NCI-H2081 treated with DMSO at 0.1 percent for 48 hours (cell line): ENCODE data around the gene SEC31A.
A peak's percentile ranks its signal among the peaks of the same experiment; 100 is the strongest.

Experiments
- DNase-seq: peaks from one replicate; lab custom pipeline; 2025; lab: John Stamatoyannopoulos, UW

The SEC31A gene

DNA sequence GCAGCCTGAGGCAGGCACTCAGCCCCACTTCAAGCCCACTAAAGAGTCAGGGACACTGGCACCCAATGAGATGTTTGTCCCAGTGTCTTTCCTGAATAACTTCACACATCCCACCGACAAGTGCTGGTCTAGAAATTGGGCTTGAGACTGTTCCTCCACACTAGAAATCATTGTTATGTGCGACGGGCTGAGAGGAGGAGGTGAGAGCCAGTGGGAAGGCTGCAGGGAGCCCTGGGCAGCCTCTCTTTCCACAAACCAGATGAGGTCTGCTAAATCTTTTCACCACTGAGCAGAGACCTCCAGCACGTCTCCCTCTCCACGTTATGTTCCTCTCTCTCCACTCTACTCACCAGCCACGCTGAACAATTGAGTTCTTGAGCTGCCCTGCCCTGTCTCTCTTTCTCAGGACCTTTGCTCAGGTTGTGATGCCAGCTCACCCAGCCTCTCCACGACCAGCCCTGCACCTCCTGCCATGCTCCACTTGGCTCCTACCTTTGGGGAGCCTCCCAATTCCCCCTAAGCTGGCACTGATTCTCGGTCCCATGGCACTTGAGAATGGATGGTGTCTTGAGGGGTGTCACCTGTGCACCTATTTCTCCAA lies 100.8 kb downstream of the SEC31A start:
- DNase-seq: no peak

DNA sequence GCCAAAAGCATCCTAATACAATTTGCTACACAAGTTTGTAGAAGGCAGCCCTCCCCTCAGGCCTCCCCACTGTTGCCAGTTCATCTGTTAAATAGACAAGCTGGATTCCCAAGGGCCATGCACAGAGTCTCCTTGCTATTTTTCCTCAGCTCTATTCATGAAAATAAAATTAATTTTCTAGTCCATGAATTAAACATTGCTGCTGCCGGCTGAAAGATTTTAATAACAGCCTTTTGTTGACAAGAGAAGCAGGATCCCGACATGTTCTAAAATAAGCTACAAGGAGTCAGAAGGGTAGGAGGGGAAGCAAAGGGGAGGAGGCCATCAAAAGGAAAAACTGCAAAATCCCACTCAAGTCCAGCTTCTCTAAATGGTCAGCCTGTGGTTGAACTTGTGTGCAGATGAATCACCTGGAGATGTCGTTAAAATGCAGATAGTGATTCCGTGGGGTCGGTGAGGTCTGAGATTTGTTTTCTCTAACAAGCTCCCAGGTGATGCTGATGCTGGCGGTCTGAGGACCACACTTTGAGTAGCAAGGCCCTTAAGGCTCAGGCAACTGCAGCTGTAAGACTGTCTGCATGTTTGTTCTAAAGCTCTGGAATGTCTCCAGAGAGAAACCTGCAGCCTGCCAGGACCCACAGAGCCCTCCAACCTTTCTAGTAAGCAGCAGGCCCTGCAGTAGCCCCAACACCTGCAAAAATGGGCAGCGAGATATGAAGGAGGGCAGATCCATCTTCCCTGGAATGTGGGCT lies 101.8 kb downstream of the SEC31A start:
- no peak for DNase-seq

DNA sequence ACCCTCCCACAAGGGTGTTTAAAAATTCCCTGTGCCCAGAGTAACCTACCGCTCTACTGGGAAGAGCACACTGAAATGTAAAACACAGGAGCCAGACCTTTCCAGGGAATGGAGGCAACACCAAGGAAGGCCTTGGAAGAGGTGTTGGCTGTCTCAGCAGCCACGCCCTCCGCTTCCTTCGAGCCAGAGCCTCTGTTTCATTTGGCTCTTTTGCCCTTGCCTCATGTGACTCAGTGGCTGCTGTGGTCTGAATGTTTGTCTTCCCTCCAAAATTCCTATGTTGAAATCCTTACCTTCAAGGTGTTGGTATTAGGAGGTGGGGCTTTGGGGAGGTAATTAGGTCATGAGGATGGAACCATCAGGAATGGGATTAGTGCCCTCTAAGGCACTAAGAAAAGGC lies 103.6 kb downstream of the SEC31A start:
- no peak for DNase-seq

DNA sequence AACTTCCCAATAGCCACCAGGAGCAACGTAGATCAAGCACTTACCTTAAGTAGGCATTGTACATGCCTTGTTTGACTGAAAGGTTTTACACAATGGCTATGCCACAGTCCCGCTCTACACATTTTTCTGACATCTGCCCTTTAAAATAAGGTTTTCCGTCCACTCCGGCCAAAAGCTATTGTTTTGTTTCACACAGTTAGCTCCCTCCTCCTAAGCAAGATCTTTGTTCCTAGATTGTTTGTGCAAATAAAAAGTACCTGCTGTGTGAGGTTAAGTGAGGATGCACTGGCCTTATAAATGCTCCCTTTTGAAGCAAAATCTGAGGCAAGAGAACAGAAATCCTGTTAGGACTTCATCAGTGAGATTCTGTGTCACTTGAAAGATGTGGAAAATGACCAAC lies 104.1 kb downstream of the SEC31A start:
- DNase-seq: no peak

DNA sequence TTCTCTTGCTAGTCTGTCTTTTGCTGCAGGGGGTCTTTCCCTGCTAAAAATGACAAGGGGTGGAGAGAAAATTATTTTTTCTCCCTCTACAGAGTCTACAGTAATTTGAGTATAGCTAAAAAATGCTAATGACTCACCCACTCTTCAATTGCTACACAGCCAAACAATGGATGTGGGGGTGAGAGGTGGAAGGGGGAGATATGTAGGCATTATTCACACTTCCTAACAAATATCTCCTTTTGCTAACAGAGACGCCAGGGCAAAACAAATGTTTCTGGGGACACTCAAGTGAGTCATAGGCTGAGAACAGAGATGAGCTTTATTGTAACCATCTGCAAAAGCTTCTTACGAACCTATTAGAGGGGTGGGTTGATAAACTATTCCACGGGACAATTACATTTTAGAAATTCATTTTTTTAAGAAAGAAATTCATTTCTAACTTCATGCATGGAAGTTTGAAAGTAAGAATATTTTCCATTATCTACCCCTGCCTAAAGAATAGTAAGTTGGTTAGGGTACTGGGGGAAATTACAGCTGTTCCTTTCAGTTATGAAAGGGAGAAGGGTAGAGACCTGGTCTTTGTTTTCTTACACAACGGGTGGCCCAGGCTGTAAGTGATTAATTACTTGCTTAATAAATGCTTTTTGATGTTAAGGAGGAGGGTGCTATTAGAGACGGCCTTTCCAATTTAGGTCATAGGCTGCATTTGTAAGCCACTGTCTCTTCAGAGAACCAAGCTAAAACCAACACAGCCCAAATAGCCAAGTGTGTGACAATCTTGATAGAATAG lies 105.1 kb downstream of the SEC31A start:
- DNase-seq: peak; percentile 2

DNA sequence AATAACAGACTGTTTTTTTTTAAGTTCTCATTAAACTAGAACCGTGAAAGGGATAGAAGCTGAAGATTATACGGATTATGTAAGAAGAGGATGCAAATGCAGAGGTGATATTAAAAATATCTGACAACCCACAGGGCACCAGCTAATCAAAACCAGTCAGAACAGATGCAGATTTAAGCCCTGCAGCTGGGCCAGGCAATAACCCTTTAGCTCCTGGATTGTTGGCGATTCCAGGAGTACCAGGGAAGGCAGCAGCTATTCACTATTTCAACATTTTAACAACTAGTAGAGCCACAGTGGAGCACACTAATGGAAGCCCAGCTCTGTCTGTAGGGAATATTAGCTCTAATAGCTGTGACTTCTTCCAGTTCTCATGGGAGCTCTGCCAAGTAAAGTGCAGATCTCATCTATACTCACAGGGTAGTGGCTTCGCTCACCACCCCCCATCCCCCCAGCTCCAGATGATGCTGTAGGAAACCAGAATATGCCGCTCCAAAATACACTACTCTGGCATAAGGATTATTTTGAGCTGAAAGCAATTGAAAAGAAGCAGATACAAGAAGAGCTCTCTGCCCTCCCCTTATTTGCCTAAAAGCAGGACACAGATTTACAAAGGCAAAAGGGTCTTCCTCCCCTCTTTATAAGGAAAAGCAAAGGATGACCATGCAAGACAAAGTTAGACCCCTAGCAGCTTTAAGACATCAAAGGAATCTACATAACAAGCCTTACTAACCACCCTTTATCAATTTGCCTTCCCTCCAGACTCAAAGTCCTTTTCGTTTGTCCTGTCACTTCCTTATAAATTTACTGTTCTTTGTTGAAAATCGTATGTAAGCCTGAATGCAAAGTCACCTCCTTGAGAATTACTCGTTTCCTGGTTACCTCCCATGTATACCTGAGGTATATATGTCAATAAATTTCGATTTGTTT lies 106.0 kb downstream of the SEC31A start:
- DNase-seq: no peak

DNA sequence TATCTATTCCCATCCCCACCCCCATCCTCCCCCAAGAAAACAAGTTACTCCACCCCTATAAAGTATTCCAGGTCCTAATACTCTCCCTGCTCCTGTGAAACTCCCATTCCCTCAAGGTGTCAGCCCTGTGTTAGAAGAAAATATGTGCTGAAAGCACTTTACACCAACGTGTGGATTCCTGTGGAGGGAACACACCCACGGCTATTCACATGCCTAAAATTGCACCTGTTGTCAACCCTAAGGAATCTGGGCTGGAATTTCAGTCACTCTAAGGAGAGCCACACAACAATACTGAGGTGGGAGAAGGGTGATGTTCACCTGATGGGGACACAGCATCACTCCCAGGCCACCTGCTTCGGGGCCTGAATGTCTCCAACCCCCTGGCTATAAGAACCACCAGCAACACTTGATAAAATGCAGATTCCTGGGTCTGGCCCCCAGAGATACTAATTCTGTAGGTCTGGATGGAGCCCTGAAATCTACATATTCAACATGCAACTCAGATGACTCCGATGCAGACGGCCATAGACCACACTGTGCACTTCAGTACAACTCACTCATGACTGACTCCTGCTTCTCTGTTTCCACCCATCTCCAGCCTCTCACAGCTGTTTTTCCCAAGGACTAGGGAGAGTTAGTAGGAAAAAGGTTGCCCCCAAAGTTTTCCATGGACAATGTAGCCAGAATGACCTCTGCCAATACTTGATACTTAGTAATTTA lies 108.2 kb downstream of the SEC31A start:
- DNase-seq: no peak

DNA sequence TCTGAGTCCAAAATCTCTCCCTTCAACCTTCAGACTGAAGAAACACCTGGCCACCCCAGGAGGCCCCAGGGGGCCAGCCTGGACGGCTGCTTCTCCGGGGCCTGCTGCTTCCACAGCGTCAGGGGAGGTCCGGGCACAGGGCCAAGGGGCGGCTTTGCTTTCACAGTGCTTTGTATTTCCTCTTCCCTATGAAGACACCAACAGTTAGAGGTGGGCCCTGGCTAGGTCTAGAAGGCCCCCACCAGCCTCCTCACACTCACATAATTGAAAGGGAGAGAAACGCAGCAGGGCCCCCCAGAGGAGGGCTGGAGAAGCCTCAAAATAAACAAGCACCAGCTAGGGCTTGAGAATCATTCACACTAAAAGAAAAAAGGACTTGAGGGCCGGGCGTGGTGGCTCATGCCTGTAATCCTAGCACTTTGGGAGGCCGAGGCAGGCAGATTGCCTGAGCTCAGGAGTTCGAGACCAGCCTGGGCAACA lies 110.2 kb downstream of the SEC31A start:
- DNase-seq: peak; percentile 73

DNA sequence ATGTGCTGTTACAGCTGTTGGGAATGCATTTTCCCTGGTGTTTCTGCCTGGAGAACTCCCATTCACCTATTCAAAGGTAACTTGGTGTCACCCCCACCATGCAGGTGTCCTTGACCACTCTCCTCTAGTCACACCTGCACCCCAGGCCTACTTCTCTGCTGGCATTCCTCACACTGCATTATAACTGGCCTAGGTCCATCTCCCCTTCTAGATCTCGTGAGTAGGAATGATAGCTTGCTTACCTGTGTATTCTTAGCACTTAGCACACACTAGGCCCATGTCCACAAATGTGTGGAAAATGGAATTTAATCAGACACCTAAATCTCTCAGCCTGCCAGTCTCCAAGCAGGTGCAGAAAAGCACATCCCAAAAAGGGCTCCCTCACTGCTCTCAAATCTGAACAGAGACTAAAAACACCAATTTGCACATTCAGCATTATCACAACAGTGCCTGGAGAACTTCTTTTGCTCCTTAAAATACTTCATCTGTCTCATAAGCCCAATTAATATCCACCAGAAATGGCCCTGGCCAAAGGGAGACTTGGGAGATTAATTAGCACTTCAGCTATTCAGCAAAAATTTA lies 110.7 kb downstream of the SEC31A start:
- DNase-seq: no peak

DNA sequence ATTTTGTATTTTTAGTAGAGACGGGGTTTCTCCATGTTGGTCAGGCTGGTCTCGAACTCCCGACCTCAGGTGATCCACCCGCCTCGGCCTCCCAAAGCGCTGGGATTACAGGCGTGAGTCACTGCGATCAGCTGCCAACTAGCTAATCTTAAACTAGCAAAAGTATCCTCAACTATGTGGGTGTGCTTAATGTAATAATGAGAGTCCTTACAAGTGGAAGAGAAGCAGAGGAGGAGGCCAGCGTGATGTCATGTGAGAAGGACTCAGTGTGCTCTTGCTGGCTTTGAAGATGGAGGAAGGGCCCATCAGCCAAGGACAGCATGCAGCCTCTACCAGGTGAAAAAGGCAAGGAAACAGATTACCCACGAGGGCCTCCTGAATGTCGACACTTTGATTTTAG lies 111.9 kb downstream of the SEC31A start:
- no peak for DNase-seq

DNA sequence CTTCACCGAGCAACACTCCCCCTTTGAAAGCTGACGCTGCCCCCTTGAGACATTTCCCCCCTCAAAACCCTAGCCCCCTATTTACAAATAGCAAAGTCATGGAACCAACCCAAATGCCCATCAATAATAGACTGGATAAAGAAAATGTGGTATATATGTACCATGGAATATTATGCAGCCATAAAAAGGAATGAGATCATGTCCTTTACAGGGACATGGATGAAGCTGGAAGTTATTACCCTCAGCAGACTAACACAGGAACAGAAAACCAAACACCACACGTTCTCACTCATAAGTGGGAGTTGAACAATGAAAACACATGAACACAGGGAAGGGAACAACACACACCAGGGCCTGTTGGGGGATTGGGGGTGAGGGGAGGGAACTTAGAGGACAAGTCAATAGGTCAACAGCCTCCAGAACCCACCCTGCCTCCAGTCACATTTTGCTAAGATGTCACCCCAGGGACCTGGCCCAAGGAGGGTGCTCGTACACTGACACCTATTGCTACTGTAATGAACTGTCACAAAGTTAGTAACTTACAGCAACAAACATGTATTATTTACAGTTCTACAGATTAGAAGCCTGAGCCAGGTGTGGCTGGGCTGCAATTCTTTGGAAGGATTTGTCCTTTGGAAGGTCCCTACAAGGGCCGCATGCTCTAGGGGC lies 113.0 kb downstream of the SEC31A start:
- no peak for DNase-seq

DNA sequence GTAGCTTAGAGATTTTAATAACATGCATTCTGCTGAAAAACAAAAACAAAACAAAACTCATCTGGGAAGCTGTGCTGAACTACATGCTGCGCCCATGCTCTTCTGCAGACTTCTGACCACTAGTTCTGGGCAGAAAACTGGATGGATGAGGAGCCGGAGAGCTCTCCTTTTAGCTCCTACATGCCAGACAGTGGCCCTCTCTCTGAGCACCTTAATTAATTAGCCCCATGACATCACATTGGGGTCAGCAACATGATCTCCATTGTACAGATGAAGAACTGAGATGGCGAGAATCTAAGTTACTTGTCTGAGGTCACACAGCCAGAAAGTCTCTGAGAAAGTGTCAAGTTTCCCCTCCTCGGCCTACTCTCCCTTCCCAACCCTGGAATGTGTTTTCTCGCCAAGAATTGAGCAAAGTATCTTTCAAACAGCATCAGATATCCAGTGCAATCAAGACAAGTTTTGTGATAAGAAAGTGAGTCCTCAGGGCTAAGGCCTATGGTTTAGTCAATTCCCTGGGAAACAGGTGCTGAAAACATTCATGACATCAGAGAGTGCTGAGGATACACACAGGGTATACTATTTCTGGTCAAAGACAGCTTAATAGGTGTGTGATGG lies 113.9 kb downstream of the SEC31A start:
- DNase-seq: no peak

DNA sequence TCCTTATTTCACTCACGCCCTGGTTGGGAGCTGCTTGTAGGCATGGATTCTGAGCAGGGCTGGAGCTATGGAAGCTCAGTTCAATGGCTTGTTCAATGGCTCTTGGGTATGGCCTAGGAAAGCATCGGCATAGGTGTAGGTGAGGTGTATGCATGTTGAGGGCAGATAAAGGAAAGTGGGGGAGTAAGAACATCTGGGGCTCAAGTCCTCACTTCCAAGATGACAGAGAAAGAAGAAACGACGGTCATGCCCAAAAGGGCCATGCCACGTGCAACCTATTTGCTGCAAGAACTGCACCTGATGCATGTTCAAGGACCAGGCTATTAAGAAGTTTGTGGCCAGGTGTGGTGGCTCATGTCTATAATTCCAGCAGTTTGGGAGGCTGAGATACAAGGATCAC lies 115.7 kb downstream of the SEC31A start:
- no peak for DNase-seq

DNA sequence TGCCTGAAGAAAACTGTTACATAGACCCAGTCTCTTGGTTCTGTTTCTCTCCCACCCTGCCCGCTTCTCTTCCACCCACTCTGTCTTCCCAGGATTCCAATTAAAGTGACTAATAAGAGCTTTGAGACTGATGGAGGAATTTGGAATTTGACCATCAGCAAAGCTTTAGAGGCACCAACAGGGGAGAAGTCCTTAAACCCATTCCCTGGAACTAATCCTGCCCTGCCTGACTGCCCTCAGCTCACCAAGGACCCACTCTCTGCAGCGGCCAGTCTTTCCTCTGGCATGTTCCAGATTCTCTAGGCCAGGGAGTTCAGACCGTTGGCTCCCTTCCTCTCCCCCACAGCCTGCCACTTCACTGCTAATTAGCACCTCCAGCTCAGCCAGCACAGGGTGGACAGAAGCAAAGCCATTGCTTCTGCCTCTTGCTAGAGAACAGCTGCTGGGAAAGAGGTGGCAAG lies 116.2 kb downstream of the SEC31A start:
- DNase-seq: no peak

DNA sequence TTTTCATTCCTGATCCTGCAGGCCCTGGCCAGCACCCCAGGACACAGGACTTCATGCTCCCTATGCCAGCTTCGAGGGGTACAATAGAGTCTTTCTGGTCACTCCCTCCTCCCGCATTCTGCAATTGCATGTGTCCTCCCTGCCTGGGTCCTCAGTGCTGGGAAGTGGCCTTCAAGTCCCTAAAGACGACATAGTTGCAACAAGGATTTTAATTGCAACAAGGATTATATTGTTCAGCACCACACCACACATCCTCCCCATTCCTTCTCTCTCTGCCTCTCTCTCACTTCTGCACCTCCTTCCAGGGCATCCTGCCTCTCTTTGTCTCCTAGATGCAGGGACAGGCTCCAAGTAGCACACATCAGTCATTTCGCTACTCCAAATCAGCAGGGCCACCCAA lies 117.9 kb downstream of the SEC31A start:
- no peak for DNase-seq

DNA sequence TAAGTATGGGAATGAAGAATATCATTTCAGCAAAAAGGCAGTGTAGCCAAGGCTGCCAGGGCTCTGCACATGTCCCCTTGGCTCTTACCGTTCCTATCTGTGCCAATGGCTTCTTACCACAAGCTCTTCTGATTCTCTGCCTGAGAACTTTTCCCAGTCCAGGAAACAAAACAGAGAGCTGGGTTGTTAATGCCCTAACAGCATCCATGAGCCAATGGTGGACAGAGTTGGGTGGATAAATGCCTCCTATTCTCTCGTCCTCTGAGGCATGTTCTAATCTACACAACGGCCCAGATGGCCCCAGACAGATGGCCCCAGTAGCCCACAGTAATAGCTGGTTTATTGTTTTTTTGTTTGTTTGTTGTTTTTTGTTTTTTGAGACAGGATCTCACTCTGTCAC lies 120.3 kb downstream of the SEC31A start:
- DNase-seq: no peak
